Central memory CD4-positive, alpha-beta T cell (primary cell): Measurements from ENCODE around the gene RAD23B.
"Not testable (repeated sequence)": the region's sequence is repeated elsewhere in the genome, so short reads cannot be mapped to it uniquely, and the experiment has no call there.

ENCODE experiments used
- DNase-seq: peaks from one replicate; pipeline ENCODE4 v3.0.0; 2022
- total RNA-seq, 3 experiments: gene quantifications; one replicate each; lab custom pipeline; 2026; lab: John Stamatoyannopoulos, UW

RAD23B gene
- total RNA-seq = 106 to 354 (median 138) reads per million in 3 experiments

DNA sequence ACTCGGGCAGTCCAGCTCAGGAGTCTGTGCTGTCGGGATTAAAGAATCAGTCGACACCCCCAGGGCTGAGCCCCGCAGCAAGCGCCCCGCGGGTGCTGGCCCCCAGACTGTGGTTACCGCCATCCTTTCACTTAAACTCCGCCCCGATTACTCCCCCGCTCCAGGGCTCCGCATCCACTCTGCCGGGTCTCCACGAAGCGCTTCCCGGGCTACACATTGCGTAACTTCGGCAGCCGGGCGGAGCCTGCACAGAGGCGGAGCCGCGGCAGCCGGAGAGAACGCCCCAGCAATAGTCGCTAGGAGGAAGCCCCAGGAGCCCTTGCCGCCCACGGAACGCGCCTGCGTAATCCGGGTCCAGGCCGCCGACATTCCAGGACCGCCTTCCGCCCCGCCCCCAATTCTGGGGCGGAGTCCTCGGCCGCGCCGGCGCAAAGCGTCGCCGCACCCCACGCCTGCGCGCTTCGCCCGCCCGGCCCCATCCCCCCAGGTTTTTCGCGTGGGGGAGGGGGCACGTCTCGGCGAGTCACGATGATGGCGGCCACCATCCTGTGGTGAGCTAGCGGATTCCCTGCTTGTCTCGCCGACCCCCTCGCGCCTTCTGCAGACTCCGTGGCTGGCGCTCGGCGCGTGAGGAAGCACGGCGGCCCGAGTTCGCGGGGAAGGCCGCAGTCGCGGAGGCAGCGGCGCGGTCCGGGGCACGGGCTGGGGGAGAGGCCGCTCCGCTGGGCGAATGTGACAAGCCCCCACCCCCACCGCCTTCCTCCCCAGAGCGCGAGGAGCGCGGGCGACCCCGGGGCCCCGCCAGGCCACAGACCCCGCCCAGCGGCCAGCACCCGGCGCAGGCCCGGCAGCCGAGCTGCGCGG lies at the start of gene RAD23B:
RAD23B (plus strand) TSS at position 521 of the 864 bp plus-strand sequence. CDS start 351 bp downstream, outside the sequence.
- peak; percentile 99 for DNase-seq

DNA sequence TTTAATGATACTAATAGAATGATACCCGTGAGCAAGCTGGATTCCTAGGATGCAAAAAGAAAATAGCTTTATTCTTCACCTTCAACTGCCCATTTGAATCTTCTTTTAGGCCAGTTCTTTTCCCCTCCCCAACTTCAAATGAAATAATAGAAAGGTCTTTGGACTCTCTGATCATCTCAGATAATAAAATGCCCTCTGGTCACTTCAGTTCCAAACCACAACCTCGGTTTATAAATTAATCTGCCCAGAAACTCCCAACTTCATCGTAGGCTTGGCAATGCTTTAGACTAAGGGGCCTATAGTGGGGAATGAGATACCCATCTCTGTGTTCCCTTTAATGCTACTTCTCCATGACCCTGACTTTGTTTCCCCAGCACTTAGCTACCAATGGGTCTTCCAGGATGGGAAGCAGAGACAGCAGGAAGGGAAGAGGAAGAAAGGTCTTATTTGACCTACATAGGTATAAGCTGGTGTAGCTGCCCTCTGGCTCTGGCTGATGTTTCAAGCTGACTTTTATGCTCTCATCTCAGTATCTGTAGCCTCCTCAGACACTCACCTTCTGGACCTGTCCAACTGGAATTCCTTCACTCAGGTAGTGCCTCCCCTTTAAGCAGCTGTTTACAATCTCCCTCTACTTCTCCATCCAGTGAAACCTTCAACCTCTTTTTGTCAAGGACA lies 47.2 kb upstream of the RAD23B start:
- DNase-seq = no peak

DNA sequence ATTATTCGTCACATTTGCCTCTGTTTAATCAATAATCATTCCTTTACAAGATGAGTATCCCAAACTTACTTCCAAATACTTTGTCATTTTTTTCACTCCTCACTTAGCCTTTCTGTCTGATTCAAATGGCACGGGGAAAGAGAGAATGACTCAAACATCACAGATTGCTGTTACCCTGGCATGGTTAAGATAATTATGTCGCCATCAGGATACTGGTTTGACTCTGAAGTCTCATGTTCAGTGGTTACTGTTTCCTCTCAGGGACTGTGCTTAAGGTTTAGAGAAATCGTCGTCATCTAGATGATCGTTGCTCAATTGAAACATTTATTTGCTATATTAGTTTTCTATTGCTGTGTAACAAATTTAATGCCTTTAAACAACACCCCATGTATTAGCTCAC lies 45.2 kb upstream of the RAD23B start:
- DNase-seq = no peak

DNA sequence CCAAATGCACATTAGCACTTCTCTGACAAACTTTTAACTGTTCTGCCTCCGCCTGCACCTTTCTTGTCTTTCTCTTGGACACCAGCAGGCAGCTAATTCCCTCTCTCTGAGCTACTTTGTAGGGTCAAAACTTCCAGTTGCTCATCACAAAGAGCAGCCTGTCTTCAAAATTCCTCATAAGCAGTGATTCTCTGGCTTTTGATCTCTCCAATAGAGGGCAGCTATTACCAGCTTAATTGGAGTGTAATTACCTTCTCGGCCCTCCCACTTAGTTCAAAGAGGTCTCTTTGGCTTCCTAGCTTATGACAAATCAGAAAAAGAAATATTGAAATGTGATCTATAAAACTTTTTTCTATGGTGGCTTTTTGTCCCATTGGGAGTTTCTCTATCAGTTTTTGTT lies 43.6 kb upstream of the RAD23B start:
- peak; percentile 8 for DNase-seq

DNA sequence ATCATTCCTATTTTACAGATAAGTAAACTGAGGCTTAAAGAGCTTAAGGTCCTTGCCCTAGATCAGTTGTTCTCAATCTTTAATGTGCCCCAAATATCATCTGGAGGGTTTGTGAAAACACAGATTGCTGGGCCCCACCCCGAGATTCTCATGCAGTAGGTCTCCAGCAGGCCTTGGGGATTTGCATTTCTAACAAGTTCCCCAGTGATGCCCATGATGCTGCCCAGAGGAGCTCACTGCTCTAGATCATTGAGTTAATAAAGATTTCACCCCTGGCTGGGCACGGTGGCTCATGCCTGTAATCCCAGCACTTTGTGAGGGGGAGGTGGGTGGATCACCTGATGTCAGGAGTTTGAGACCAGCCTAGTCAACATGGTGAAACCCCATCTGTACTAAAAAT lies 42.8 kb upstream of the RAD23B start:
- no peak for DNase-seq

DNA sequence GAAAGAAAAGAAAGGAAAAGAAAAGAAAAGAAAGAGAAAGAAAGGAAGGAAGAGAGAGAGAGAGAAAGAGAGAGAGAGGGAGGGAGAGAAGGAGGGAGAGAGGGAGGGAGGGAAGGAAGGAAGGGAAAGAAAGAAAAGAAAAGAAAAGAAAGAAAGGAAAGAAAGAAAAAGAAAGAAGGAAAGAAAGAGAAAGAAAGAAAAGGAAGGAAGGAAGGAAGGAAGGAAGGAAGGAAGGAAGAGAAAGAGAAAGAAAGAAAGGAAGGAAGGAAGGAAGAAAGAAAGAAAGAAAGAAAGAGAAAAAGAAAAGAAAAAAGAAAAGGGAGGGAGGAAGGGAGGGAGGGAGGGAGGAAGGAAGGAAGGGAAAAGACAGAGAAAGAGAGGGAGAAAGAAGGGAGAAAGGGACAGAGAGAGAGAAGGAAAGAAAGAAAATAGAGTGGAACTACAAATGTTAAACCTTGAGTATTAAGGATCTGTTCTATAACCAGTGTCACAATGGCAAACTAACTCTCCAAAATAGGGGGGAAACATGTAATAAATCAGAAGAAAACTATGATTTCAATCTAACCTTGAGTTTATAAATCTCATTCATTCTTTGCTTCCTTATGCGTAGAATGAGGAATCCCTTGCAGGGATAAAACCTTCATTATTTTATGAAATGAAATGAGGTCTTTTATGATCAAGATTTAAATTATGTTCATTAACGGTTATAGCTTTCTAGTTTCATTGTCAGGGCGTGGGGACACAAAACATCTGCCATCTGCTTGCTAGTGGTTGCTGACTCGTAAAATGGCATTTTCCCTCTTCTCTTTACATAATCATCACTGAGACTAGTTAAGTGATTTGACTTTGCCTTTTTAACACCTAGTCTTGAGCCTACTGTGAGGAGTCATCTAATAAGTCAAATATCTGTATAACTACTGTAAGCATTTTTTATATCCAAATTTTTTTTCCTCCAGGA lies 40.7 kb upstream of the RAD23B start:
- no peak for DNase-seq

DNA sequence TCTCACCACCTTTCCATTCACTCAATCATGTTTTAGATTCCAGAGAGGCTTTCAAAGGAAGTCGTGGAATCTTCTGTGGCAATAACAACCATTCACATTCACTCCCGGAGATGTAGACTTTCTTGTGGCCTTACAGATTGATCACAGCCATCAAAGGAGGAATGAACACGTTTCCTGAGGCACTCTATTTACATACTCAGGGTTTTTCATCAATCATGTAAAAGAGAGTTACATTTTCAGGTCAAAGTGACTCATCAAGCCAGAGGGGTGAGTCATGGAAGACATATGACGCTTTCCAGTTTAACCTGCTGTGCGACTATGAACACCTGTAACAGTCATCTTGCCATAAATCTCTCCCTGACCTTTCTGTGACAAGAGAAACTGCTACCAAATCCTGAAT lies 39.3 kb upstream of the RAD23B start:
- peak; percentile 3 for DNase-seq

DNA sequence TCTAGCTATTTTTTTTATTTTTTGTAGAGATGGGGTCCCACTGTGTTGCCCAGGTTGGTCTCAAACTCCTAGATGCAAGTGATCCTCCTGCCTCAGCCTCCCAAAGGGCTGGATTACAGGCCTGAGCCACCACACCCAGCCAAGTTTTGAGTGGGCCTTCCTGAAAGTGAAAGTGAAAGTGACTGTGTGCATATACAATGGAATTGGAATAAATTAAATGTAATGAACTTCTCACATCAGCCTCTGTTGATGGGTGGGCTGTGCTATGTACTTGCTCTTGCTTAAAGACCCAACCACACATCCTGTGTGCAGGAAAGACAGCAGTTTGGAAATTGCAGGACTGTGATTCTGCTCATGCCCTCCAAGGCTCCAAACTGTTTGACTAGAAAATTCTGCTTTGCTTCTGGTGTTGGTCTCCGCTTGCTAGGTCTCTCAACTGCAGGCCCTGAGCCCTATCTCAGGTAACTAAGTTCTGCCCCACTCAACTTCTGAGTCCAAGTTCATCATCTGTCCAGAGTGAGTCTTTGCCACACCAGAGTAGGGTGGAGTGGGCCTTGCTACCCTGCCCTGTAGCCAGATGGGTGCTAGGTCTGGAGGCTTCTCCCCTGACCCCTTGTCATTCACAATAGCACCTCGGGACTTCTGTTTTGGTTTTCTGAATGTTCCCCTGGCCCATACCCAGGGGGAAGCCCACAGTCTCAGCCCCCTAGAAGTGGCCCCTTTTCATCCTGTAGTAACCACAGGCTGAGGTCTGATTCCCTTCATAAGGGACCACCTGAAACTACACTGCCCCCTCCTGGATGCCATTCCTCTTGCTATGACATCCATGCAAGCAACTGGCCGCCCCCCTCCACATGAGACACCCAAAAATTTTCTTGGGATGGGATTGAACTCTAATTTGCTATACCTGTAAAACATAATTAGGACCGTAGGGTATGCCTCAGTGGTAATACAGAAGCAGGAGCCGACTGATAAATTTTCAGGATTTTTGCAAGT lies 36.5 kb upstream of the RAD23B start:
- DNase-seq = no peak

DNA sequence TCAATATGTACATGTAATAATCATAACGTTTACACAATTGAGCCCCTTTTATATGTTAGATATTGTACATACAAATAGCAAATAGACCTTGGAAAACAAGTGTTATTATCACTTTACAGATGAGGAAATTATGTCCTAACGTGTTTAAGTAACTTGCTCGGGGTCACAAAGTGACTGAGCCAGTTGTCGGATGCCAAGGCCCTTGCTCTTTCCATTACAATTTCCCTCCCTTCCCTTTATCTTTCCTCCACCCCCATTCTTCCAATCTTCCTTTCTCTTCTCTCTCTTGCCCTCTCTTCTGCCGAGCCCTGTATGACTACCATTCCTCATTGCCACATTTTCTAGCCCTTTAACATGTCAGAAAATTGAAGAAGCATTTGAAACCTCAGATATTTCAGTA lies 34.4 kb upstream of the RAD23B start:
- DNase-seq = no peak

DNA sequence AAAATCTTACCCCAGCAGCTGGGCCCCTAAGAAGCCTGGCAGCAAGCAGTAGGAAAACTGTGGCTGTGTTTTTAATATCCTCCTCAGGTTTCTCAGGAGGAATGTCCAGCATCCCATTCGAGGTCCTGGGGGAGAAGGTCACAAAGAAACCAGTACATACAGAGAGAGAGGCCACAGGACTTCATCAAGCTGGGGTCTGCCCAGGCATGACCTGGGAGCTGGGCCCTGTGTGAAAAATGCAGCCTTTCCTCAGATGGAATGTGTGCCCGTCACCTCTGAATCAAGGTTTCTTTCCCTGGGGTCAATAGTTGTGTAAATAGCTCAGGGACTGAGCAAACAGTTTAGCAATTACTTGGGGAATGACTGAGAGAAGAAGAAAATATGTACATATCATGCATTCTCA lies 33.9 kb upstream of the RAD23B start:
- no peak for DNase-seq

DNA sequence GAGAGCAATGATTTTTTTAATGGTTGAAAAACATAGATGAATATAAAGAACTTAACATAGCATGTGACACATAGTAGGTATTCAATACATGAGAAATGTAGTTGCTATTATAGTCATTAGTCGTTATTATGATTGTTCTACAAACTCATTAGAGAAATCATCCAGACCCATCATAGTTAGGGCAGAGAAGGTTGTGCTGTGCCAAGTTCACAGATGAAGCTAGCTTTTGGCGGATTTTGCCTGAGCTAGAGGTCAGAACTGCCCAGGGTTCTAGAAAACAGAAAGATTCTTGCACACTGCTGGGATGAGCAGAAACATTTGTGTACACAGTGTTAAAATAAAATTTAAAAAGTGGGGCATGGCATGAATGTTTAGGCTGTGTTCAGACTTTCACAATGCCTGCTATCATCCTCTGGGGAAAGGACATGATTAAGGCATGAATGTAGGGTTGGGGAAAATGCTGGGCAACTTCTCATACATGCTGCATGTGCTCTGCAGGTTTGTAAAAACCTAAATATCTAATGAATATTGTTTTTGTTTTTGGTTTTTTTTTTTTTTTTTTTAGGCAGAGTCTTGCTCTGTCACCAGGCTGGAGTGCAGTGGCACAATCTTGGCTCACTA lies 33.3 kb upstream of the RAD23B start:
- no peak for DNase-seq

DNA sequence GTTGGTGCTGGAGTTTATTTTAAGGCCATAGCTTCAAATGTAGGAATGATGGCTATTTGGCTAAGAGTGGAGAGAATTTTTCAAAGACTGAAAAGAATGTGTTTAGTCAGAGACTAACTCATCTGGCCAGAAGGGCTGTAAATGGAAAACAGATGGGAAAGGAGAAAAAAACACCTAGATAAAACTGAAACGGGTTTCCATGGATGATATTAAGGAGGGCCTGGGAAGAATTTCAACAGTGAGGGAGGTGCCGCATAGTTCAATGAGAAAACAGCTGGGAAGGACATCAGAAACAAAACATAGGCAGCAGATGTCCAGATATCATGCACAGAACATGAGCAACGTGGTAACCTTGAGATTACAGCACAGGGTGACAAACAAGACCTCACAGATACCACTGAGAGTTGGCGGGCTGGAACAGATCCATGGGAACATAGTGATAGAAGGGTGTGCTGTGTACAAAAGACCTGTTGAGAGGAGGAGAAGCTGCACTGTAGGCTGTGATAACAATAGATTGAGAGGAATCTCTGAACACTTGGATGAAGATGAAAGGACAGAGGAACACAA lies 31.2 kb upstream of the RAD23B start:
- DNase-seq = no peak

DNA sequence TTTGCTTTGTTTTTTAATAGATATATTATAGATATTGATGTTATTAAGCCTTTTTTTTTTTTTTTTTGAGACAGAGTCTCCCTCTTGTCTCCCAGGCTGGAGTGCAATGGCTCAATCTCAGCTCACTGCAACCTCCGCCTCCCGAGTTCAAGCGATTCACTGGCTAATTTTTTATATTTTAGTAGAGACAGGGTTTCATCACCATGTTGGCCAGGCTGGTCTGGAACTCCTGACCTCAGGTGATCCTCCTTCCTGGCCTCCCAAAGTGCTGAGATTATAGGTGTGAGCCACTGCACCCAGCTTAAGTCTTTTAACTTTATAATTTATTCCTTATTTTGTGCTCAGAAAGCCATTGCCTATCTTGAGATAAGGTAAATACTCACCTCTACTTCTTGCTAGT lies 24.2 kb upstream of the RAD23B start:
- DNase-seq = no peak

DNA sequence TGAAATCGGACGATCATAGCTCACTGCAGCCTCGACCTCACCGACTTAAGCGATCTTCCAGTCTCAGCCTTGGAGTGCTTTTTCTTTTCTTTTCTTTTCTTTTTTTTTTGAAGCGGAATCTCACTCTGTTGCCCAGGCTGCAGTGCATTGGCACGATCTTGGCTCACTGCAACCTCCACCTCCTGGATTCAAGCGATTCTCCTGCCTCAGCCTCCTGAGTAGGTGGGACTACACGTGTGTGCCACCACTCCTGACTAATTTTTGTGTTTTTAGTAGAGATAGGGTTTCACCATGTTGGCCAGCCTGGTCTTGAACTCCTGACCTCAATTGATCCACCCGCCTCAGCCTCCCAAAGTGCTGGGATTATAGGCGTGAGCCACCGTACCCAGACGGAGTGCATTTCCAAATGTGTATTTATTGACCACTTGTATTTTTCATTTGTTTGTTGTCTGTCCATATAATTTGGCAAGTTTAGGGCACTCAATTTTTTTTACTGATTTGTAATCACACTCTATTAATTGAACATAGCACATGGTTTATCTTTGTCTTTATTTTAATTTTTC lies 23.2 kb upstream of the RAD23B start:
- not testable (repeated sequence) for DNase-seq

DNA sequence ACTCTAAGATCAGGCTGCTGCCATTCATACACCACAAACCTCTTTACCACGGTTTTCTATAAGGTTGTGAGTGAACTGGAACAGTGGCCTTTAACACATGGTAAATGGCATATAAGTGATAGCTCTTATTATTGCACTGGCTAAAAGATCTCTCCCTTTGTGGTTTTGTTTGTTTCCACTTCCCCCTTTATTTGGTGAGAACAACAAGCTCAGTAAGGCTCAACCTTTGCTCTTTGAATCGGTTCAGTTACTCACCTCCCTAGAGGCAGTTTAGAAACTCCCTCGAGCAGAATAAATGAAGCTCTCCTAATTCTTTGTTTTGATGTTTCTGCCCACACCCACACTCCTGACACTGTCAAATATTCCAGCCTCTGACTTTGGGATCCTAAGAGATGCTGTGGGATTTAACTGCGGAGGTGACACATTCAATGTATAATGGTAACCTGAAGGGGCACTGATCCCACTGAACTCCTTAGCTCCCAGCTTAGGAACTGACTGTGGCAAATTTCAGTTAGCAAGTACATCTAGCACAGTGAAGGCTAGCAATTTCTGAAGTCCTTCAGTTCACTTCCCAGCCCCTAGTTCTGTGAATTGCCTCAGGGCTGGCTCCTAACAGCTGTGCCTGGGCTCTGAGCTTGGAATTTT lies 22.5 kb upstream of the RAD23B start:
- no peak for DNase-seq

DNA sequence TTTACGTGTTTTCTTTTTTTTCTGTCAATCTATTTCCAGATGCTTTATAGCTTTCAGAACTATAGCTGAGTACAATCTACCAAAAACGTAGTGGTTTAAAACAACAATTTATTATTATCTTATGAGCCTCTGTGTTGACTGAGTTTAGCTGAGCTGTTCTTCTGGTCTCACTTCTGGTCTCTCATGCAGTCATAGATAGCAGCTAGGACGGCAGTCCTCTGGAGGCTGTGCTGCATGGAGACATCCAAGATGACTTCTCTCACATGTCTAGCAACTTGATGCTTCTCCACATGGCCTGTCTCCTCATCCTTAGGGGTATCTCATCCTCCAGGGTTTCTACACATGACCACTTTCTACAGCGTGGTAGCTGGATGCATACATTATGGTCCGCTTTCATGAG lies 22.0 kb upstream of the RAD23B start:
- DNase-seq = no peak

DNA sequence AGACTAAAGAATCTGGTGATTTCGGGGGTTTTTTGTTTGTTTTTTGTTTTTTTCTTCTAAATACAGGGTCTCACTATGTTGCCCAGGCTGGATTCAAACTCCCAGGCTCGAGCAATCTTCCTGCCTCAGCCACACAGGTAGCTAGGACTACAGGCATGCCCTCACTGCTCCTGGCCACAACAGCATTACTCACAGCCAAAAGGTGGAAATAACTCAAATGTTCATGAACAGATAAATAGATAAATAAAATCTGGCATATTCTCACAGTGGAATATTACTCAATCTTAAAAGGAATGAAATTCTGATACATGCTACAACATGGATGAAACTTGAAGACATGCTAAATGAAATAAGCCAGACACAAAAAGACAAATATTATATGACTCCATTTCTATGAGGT lies 19.8 kb upstream of the RAD23B start:
- no peak for DNase-seq

DNA sequence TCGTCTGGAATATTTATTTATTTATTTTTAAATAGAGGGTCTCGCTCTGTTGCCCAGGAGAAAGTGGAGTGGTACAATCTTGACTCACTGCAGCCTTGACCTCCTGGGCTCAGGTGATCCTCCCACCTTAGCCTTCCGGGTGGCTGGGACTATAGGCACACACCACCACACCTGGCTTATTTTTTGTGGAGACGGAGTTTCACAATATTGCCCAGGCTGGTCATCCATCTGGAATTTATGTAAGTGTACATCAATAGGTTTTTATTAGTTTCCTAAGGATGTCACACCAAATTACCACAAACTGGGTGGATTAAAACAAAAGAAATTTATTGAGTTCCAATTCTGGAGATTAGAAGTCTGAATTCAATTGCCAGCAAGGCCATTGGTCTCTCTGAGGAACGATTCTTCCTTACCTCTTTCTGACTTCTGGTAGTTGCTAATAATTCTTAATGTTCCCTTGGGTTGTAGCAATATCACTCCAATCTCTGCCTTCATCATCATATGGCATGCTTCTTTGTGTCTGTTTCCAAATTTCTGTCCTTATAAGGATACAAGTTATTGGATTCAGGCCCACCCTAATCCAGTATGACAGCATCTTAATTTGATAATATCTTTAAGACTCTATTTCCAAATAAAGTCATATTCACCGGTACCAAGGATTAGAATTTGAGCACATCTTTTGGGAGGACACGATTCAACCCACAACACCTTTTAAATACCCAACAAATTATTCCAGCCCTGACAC lies 16.3 kb upstream of the RAD23B start:
- DNase-seq = no peak

DNA sequence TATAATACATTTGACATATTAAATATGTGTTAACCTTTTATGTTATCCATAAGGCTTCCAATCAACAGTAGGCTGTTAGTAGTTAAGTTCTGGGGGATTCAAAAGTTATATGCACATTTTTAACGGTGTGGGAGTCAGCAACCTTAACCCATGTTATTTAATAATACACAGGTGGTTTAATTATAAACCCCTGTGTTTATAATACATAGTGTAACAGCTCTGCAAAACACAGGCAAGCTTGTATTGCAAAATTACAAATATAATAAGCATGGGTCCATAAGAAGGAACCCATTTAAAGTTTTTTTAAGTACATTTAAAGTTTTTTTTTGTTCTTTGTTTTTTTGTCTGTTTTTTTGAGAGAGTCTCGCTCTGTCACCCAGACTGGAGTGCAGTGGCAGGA lies 14.5 kb upstream of the RAD23B start:
- DNase-seq = no peak
